LNCaP clone FGC (cell line): ENCODE measurements around the gene HAT1.

Experiments used
- DNase-seq: peaks from one replicate; pipeline ENCODE4 v3.0.0-alpha.2; 2011; ENCODE audit warnings: low read depth
- H3K4me3 ChIP-seq: 2 replicates; pipeline ENCODE4 v1.5.1; 2011; ENCODE audit warnings: mild to moderate bottlenecking, low read depth, low read length, control low read depth
- TF ChIP-seq, protein P1 (sequence below): IDR thresholded peaks from 2 replicates; pipeline ENCODE4 v1.5.1; 2012; ENCODE audit warnings: mild to moderate bottlenecking; ENCODE audit not compliant: control insufficient read depth, insufficient read depth; ENCODE audit errors: extremely low read depth

The HAT1 gene

DNA sequence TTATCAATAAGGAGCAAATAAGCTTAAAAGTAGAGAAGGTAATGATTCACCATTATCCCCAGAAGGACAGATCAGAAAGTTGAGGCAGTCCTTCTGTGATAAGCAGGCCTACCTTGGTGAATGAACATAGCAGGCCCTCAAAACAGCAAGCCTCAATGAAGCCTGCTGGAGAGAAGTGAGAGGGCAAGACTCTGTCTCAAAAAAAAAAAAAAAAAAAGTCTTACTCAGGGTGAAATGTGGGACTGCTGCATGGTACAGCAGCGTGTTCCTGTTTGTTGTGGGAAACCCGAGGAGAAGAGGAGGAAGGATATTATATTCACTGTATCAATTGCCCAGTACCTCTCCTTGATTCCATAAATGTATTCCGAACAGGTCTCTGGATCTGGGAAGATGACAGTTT, 8.7 kb upstream of the HAT1 start:
- TF ChIP-seq, protein P1, sequence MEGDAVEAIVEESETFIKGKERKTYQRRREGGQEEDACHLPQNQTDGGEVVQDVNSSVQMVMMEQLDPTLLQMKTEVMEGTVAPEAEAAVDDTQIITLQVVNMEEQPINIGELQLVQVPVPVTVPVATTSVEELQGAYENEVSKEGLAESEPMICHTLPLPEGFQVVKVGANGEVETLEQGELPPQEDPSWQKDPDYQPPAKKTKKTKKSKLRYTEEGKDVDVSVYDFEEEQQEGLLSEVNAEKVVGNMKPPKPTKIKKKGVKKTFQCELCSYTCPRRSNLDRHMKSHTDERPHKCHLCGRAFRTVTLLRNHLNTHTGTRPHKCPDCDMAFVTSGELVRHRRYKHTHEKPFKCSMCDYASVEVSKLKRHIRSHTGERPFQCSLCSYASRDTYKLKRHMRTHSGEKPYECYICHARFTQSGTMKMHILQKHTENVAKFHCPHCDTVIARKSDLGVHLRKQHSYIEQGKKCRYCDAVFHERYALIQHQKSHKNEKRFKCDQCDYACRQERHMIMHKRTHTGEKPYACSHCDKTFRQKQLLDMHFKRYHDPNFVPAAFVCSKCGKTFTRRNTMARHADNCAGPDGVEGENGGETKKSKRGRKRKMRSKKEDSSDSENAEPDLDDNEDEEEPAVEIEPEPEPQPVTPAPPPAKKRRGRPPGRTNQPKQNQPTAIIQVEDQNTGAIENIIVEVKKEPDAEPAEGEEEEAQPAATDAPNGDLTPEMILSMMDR, result no peak
- DNase-seq, result no peak
- no peak overlapping the region for H3K4me3 ChIP-seq

DNA sequence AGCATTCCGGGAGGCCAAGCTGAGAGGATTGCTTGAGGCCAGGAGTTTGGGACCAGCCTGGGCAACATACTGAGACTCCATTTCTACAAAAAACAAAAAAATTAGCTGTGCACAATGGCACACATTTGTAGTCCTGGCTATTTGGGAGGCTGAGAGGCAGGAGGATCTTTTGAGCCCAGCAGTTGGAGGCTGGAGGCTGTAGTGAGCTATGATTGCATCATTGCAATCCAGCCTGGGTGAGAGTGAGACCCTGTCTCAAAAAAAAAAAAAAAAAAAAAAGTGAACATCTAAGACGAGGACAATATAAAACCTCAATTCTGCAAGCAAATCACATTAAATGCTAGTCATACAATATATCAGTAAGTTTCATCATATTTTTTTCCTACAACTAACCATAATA, 2.8 kb upstream of the HAT1 start:
- TF ChIP-seq, protein P1, result no peak
- no peak for DNase-seq

DNA sequence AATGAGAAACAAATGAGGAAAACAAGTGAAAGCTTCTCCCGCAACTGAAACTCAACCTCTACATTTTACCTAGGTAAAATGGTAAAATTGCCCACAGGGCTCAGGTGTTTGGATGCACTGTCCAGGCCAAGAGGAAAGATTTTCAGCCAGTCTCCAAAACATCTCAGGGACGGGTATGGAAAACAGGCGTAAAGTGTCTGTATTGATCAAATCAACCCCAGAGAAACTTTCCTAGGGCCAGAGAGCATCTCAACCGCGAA, 361 bp upstream of the HAT1 start:
- TF ChIP-seq, protein P1, result no peak
- DNase-seq, result no peak
- peak overlapping the region; percentile 64 for H3K4me3 ChIP-seq

More for the DNA sequence above, 2.8 kb upstream of the HAT1 start:
- no peak overlapping the region for H3K4me3 ChIP-seq

DNA sequence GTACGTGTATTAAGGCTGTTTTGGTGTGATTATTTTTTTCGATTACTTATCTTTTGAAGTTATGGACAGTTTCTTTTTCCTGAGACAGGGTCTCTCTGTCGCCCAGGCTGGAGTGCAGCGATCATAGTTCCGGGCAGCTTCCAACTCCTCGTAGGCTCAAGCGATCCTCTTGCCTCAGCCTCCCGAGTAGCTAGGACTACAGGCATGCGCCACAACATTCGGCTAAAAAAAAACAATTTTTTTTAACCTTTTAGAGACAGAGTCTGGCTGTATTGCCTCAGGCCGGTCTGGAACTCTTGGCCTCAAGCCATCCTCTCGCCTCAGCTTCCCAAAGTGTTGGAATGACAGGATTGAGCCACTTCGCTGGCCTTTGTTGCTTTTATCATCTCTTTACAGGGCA, 945 bp downstream of the HAT1 start:
- DNase-seq, result no peak
- H3K4me3 ChIP-seq, result peak overlapping the region; percentile 64

DNA sequence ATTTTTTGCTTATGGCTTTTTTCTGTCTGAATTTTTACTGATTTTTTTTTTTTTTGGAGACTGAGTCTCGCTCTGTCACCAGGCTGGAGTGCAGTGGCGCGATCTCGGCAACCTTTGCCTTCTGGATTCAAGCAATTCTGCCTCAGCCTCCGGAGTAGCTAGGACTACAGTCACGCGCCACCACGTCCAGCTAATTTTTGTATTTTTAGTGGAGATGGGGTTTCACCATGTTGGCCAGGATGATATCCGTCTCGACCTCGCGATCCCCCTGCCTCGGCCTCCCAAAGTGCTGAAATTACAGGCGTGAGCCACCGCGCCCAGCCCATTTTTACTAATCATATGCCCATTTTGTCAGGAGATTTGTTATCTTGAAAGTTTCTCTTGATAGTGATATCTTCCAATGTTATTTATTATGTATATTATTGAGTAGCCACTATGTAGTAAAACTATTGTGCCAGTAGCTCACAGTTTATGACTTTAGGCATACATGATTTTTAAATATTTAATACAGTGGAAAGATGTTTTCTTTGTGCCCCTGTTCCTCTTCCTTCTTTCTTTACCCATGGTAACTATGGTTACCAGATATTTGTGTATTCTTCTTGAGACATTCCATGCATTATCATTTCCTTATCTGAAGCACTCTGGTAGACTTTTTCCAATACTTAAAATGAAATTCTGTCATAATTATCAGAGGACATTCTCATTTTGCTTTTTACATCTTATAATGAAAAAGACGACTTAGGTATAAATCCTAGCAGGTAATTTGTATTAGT, 2.1 kb downstream of the HAT1 start:
- DNase-seq, result no peak
- TF ChIP-seq, protein P1, result no peak
- H3K4me3 ChIP-seq, result peak overlapping the region; percentile 64; the same call in 1 of the 2 replicates

More for the DNA sequence above, 945 bp downstream of the HAT1 start:
- TF ChIP-seq, protein P1, result no peak

DNA sequence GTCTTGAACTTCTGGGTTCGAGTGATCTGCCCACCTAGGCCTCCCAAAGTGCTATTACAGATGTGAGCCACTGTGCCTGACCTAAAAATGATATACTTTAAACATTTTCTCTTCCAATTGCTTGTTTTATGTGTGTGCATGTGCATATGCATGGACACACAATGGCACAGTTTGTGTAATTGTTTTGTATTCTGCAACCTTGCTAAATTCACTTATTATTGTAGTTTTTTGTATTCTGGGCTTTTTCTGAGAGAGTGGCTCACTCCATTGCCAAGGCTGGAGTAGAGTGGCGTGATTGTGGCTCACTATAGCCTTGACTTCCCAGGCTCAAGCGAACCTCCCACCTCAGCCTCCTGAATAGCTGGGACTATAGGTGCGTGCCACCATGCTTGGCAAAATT, 8.1 kb downstream of the HAT1 start:
- no peak for DNase-seq
- H3K4me3 ChIP-seq, result no peak overlapping the region
- TF ChIP-seq, protein P1, result no peak

DNA sequence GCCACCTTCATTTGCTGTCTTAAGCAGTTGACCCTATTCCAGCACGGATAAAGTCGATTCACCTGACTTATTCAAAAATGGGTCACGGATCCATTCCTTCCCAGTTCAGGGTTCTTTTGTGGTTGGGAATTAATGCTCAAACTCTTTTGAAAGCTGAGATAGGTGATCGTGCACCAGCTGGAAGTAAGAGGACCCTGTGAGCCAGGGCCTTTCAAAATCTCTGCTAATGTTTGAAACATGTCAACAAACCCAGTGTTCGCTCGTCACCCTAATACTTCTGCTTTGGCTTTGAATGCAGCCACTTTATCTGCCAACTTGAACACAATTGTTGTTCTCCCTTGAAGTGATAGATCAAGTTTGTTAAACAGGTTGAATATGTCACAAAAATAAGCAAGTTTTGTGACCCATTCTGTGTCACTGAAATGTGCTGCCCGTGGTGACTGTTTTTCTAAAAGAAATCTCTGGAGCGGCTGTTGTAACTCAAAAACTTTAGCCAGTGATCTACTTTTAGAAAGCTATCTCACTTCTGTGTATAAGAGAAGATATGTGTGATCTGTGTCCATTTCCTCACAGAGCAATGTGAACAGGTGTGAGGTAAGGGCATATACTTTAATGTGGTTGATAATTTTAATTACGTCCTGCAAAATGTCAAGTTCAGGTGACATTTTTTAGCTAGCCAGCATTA, 16.9 kb downstream of the HAT1 start:
- DNase-seq, result no peak
- TF ChIP-seq, protein P1, result no peak
- no peak overlapping the region for H3K4me3 ChIP-seq
